OCI-LY7 (cell line): ENCODE results near the gene PRPF40B. TPM values are rescaled to one million over a fixed set of nuclear protein-coding genes. Genes with fewer than 3 reads are reported as not detected.

ENCODE experiments used
- BruUV-seq: library from RNA; stranded (reverse); fragments of 400-500 nt; replicated peaks from 2 replicates; lab custom pipeline; 2021; lab: Mats Ljungman, UMichigan
- CTCF ChIA-PET: fragments of 300-600 bp; sonication (Branson Sonifier 250); formaldehyde crosslinking; loops from one replicate; lab custom pipeline; 2022; ENCODE audit warnings: antibody characterized with exemption; ENCODE audit not compliant: unreplicated experiment; lab: Charles Lee
- POLR2A ChIA-PET: fragments of 300-600 bp; sonication (Branson Sonifier 250); formaldehyde crosslinking; loops from one replicate; lab custom pipeline; 2022; ENCODE audit warnings: antibody characterized with exemption; lab: Charles Lee
- DNase-seq: peaks from one replicate; pipeline ENCODE4 v3.0.0-alpha.2; 2015; ENCODE audit warnings: low spot score
- H2AFZ ChIP-seq: fragments of 200-600 bp; sonication (generic), shearing (Covaris generic); 2 replicates; pipeline ENCODE4 v1.6.1; 2014; ENCODE audit warnings: mild to moderate bottlenecking, antibody characterized with exemption, low read length, moderate library complexity
- H3K27ac ChIP-seq: fragments of 200-600 bp; sonication (generic); 2 replicates; pipeline ENCODE4 v1.5.1; 2014; ENCODE audit warnings: mixed run types, low read depth, mild to moderate bottlenecking, moderate library complexity, low read length, inconsistent platforms; ENCODE audit not compliant: poor library complexity, severe bottlenecking
- H3K36me3 ChIP-seq: fragments of 200-600 bp; sonication (generic); 2 replicates; pipeline ENCODE4 v1.6.1; 2014; ENCODE audit warnings: mild to moderate bottlenecking, antibody characterized with exemption, low read length, moderate library complexity, mixed read lengths; ENCODE audit not compliant: insufficient read depth
- H3K4me1 ChIP-seq: fragments of 200-600 bp; sonication (generic); 2 replicates; pipeline ENCODE4 v1.5.1; 2014; ENCODE audit warnings: mild to moderate bottlenecking, low read length; ENCODE audit not compliant: insufficient read depth, poor library complexity, severe bottlenecking
- H3K4me2 ChIP-seq: fragments of 200-600 bp; sonication (generic); 2 replicates; pipeline ENCODE4 v1.6.1; 2014; ENCODE audit warnings: mild to moderate bottlenecking, low read length
- H3K4me3 ChIP-seq: fragments of 200-600 bp; sonication (generic); 2 replicates; pipeline ENCODE4 v1.5.1; 2014; ENCODE audit warnings: mild to moderate bottlenecking, low read depth, low read length; ENCODE audit not compliant: poor library complexity, severe bottlenecking
- H3K79me2 ChIP-seq: fragments of 200-600 bp; sonication (generic); 2 replicates; pipeline ENCODE4 v1.6.1; 2016; ENCODE audit warnings: low read depth, mild to moderate bottlenecking, low read length, moderate library complexity, mixed read lengths; ENCODE audit not compliant: insufficient read depth
- H3K9me2 ChIP-seq: fragments of 200-600 bp; sonication (generic); 2 replicates; pipeline ENCODE4 v1.6.1; 2016; ENCODE audit warnings: mild to moderate bottlenecking, low read length, mixed read lengths; ENCODE audit not compliant: insufficient read depth
- H3K9me3 ChIP-seq: fragments of 200-600 bp; sonication (generic); 2 replicates; pipeline ENCODE4 v1.6.1; 2014; ENCODE audit warnings: mild to moderate bottlenecking, mixed run types, low read length, mixed read lengths
- H4K20me1 ChIP-seq: fragments of 200-600 bp; sonication (generic); 2 replicates; pipeline ENCODE4 v1.6.1; 2014; ENCODE audit warnings: mild to moderate bottlenecking, antibody characterized with exemption, low read length, moderate library complexity, mixed read lengths; ENCODE audit not compliant: insufficient read depth
- EZH2phosphoT487 ChIP-seq: fragments of 200-600 bp; sonication (generic); IDR thresholded peaks from 2 replicates; pipeline ENCODE4 v1.6.1; 2018; ENCODE audit warnings: low read depth, borderline replicate concordance, mild to moderate bottlenecking, mixed run types, antibody characterized with exemption, low read length, moderate library complexity, mixed read lengths
- intact Hi-C: fragments of 100-400 bp; cut with micrococcal nuclease; formaldehyde crosslinking; loops from one replicate; pipeline ENCODE4 v1.10.0; 2022; ENCODE audit not compliant: unreplicated experiment
- total RNA-seq, 2 experiments: library from RNA; depleted of rRNA in 1 of 2; stranded (reverse); fragments of >200 nt in 1 of 2; shearing (Covaris generic) in 1 of 2; gene quantifications; 2 replicates each; pipeline ENCODE4 v1.2.3, GENCODE V29; 2014 to 2022
- TF ChIP-seq, protein P1 (sequence below): fragments of 200-600 bp; sonication (generic); conservative IDR thresholded peaks from 2 replicates; pipeline ENCODE4 v1.5.1; 2014; ENCODE audit warnings: mild to moderate bottlenecking, antibody characterized with exemption, low read length, moderate library complexity, mixed read lengths

PRPF40B gene
- total RNA-seq, 2 experiments from 2014 or later, result 11.3 to 26.3 TPM

GRCh38 chr12:49627752-49628360 is 4.5 kb downstream of the PRPF40B start:
- TF ChIP-seq, protein P1, sequence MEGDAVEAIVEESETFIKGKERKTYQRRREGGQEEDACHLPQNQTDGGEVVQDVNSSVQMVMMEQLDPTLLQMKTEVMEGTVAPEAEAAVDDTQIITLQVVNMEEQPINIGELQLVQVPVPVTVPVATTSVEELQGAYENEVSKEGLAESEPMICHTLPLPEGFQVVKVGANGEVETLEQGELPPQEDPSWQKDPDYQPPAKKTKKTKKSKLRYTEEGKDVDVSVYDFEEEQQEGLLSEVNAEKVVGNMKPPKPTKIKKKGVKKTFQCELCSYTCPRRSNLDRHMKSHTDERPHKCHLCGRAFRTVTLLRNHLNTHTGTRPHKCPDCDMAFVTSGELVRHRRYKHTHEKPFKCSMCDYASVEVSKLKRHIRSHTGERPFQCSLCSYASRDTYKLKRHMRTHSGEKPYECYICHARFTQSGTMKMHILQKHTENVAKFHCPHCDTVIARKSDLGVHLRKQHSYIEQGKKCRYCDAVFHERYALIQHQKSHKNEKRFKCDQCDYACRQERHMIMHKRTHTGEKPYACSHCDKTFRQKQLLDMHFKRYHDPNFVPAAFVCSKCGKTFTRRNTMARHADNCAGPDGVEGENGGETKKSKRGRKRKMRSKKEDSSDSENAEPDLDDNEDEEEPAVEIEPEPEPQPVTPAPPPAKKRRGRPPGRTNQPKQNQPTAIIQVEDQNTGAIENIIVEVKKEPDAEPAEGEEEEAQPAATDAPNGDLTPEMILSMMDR, result no peak
- TF ChIP-seq EZH2phosphoT487, result no peak
- no TSS peak for BruUV-seq
- Histone ChIP-seq H4K20me1 (no peaks in the 10 kb centered on the region), H3K79me2 (no peaks in the 10 kb centered on the region), H3K4me1 (peaks cover 8% of the 10 kb centered on the region), H3K4me2 (no peak overlapping the region), H3K9me3 (no peaks in the 10 kb centered on the region), H2AFZ (no peak overlapping the region), H3K36me3 (no peaks in the 10 kb centered on the region), H3K9me2 (no peaks in the 10 kb centered on the region), H3K27ac (no peak overlapping the region), H3K4me3 (no peak overlapping the region)
- intact Hi-C loops, result loop anchor here (5.0 kb wide), 1 partner anchor 199 kb away; the partner anchor contains the start of gene NCKAP5L
- POLR2A ChIA-PET, result interaction anchor here (0.6 to 1.0 kb wide), 3 partner anchors 48 to 631 kb away, joined by 3 to 6 read pairs (median 4); no protein-coding TSS in a partner anchor
- DNase-seq, result no peak
- CTCF ChIA-PET, result no interaction called here

- POLR2A ChIA-PET, result no interaction called here
These were observed 8.1 kb downstream of the PRPF40B start for GRCh38 chr12:49631336-49631907.

More at GRCh38 chr12:49631336-49631907, 8.1 kb downstream of the PRPF40B start:
- intact Hi-C loops, result no loop called here
- H2AFZ ChIP-seq, result no peak overlapping the region
- no TSS peak for BruUV-seq
- H3K4me1 ChIP-seq, result no peaks in the 10 kb centered on the region
- H4K20me1 ChIP-seq, result no peaks in the 10 kb centered on the region
- H3K9me2 ChIP-seq, result no peaks in the 10 kb centered on the region
- H3K27ac ChIP-seq, result no peak overlapping the region
- CTCF ChIA-PET, result no interaction called here
- TF ChIP-seq, protein P1, result peak; percentile 44; the same call in 1 of the 2 replicates
- no peak for TF ChIP-seq EZH2phosphoT487
- H3K4me3 ChIP-seq, result no peak overlapping the region
- no peaks in the 10 kb centered on the region for H3K36me3 ChIP-seq
- no peak for DNase-seq
- H3K4me2 ChIP-seq, result no peak overlapping the region
- H3K9me3 ChIP-seq, result no peaks in the 10 kb centered on the region
- no peaks in the 10 kb centered on the region for H3K79me2 ChIP-seq
